Measurements from ENCODE around the gene LPCAT2.

The LPCAT2 gene

DNA sequence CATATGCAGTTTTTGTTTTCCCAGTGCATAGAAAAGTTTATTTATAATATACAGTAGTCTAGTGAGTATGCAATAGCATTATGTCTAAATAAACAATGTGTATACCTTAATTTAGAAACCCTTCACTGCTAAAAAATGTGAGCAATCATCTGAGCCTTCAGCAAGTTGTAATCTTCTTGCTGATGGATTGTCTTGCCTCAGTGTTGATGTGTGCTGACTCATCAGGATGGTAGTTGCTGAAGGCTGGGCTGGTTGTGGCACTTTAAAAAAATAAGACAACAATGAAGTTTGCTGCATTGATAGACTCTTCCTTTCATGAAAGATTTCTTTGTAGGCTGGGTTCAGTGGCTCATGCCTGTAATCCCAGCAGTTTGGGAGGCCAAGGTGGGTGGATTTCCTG is 43.7 kb downstream of the LPCAT2 start:
- H2BK120ac ChIP-seq (ENCODE audit: low read depth, low read length): no peak overlapping the region
- no peak overlapping the region for H2BK15ac ChIP-seq (replicated peaks; ENCODE audit: low read depth)
- H3K36me3 ChIP-seq (ENCODE audit: control insufficient read depth, insufficient read depth, low read length): no peaks in the 10 kb centered on the region
- no peak overlapping the region for H3K23ac ChIP-seq (ENCODE audit: low read length)
- no peak overlapping the region for H2BK5ac ChIP-seq (ENCODE audit: low read length)
- no peak overlapping the region for H3K9ac ChIP-seq (ENCODE audit: low read length)
- H3K27me3 ChIP-seq (ENCODE audit: insufficient read depth, low read length, poor library complexity): no peaks in the 10 kb centered on the region
- no peak for DNase-seq
- no peak overlapping the region for H4K5ac ChIP-seq (ENCODE audit: low read length)
- no peak overlapping the region for H3K4me2 ChIP-seq (ENCODE audit: low read length)
- no peaks in the 10 kb centered on the region for H3K4me1 ChIP-seq (ENCODE audit: control insufficient read depth, low read depth, low read length)
- no peak overlapping the region for H4K8ac ChIP-seq (ENCODE audit: low read depth, low read length)
- no peak overlapping the region for H3K27ac ChIP-seq (ENCODE audit: low read depth, low read length)
- no peaks in the 10 kb centered on the region for H3K79me2 ChIP-seq (ENCODE audit: control insufficient read depth, insufficient read depth, low read length)
- H3K56ac ChIP-seq (ENCODE audit: low read length): no peak overlapping the region
- no peak overlapping the region for H3K4me3 ChIP-seq (ENCODE audit: low read length)
- H3K4ac ChIP-seq (ENCODE audit: low read depth, low read length): no peak overlapping the region
- H3K18ac ChIP-seq (ENCODE audit: low read length): no peak overlapping the region
- no peak overlapping the region for H2AK5ac ChIP-seq (ENCODE audit: low read length)
- H3K79me1 ChIP-seq (ENCODE audit: low read length): no peaks in the 10 kb centered on the region

- H3K56ac ChIP-seq (ENCODE audit: low read length): no peak overlapping the region
- no peak overlapping the region for H2AK5ac ChIP-seq (ENCODE audit: low read length)
- no peaks in the 10 kb centered on the region for H3K27me3 ChIP-seq (ENCODE audit: insufficient read depth, low read length, poor library complexity)
- no peak overlapping the region for H3K4me2 ChIP-seq (ENCODE audit: low read length)
- H4K8ac ChIP-seq (ENCODE audit: low read depth, low read length): no peak overlapping the region
- no peaks in the 10 kb centered on the region for H3K4me1 ChIP-seq (ENCODE audit: control insufficient read depth, low read depth, low read length)
- no peak overlapping the region for H2BK120ac ChIP-seq (ENCODE audit: low read depth, low read length)
- no peak overlapping the region for H3K9ac ChIP-seq (ENCODE audit: low read length)
- no peak overlapping the region for H4K5ac ChIP-seq (ENCODE audit: low read length)
- H3K36me3 ChIP-seq (ENCODE audit: control insufficient read depth, insufficient read depth, low read length): no peaks in the 10 kb centered on the region
- no peaks in the 10 kb centered on the region for H3K79me2 ChIP-seq (ENCODE audit: control insufficient read depth, insufficient read depth, low read length)
- H3K18ac ChIP-seq (ENCODE audit: low read length): no peak overlapping the region
- no peak overlapping the region for H3K27ac ChIP-seq (ENCODE audit: low read depth, low read length)
- DNase-seq: no peak
- no peak overlapping the region for H3K23ac ChIP-seq (ENCODE audit: low read length)
- no peak overlapping the region for H3K4ac ChIP-seq (ENCODE audit: low read depth, low read length)
- H3K4me3 ChIP-seq (ENCODE audit: low read length): no peak overlapping the region
- H2BK15ac ChIP-seq (replicated peaks; ENCODE audit: low read depth): no peak overlapping the region
- WGBS (ENCODE audit: extremely low coverage, insufficient coverage, low lambda C conversion rate): no CpG with 5 or more reads among the region's 2 CpGs
- no peak overlapping the region for H2BK5ac ChIP-seq (ENCODE audit: low read length)
- no peaks in the 10 kb centered on the region for H3K79me1 ChIP-seq (ENCODE audit: low read length)
These were observed 46.6 kb downstream of the LPCAT2 start for GRCh38 chr16:55555436-55555835.

DNA sequence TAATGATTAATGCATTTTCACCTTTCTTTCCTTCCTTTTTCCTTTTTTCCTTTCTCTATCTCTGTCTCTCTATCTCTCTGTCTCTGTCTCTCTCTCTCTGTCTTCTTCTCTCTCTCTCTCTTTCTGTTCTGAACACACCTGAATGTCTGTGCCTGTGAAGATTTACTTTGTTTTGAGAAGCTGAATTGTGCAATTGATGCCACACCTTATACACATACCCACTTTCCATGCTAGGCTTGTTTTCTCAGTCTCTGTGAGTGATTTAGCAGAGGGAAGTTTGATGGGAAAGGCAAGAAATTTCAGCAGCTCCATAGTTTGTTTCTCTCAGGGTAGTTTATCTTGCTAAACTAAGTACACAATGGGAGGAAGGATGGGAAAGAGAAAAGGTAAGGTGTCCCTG is 48.3 kb downstream of the LPCAT2 start:
- no peaks in the 10 kb centered on the region for H3K27me3 ChIP-seq (ENCODE audit: insufficient read depth, low read length, poor library complexity)
- H2BK120ac ChIP-seq (ENCODE audit: low read depth, low read length): no peak overlapping the region
- no peak overlapping the region for H3K27ac ChIP-seq (ENCODE audit: low read depth, low read length)
- DNase-seq: no peak
- no peak overlapping the region for H2AK5ac ChIP-seq (ENCODE audit: low read length)
- H3K79me2 ChIP-seq (ENCODE audit: control insufficient read depth, insufficient read depth, low read length): no peaks in the 10 kb centered on the region
- H3K9ac ChIP-seq (ENCODE audit: low read length): no peak overlapping the region
- no peak overlapping the region for H4K8ac ChIP-seq (ENCODE audit: low read depth, low read length)
- H3K4me2 ChIP-seq (ENCODE audit: low read length): no peak overlapping the region
- H2BK15ac ChIP-seq (replicated peaks; ENCODE audit: low read depth): no peak overlapping the region
- no peaks in the 10 kb centered on the region for H3K79me1 ChIP-seq (ENCODE audit: low read length)
- no peaks in the 10 kb centered on the region for H3K4me1 ChIP-seq (ENCODE audit: control insufficient read depth, low read depth, low read length)
- no peak overlapping the region for H3K4me3 ChIP-seq (ENCODE audit: low read length)
- no peak overlapping the region for H4K5ac ChIP-seq (ENCODE audit: low read length)
- H3K56ac ChIP-seq (ENCODE audit: low read length): no peak overlapping the region
- no peaks in the 10 kb centered on the region for H3K36me3 ChIP-seq (ENCODE audit: control insufficient read depth, insufficient read depth, low read length)
- H3K18ac ChIP-seq (ENCODE audit: low read length): no peak overlapping the region
- no peak overlapping the region for H3K23ac ChIP-seq (ENCODE audit: low read length)
- no peak overlapping the region for H3K4ac ChIP-seq (ENCODE audit: low read depth, low read length)
- H2BK5ac ChIP-seq (ENCODE audit: low read length): no peak overlapping the region

DNA sequence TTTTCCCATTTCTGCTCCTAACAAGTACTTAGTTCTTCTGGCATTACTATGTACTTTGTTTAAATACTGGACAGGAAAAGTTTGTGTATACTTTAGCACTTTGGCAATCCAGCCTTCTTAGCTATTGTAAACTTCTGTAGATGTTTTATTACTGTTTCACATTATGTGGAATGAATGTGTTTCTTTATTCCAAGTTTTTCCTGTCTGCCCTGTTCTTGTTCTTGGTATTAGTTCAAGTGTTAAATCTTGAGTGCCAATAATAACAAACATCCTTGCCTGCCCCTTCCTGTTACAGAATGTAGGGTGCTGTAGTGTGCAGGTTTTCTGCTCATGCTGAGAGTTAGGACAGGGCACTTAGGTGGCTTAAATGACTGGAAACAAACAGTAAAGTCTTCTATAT is 50.4 kb downstream of the LPCAT2 start:
- Histone ChIP-seq H3K27me3 (ENCODE audit: insufficient read depth, low read length, poor library complexity) (no peaks in the 10 kb centered on the region), H3K4me3 (ENCODE audit: low read length) (no peak overlapping the region), H4K8ac (ENCODE audit: low read depth, low read length) (no peak overlapping the region), H3K9ac (ENCODE audit: low read length) (no peak overlapping the region), H4K5ac (ENCODE audit: low read length) (no peak overlapping the region), H2BK15ac (replicated peaks; ENCODE audit: low read depth) (no peak overlapping the region), H3K23ac (ENCODE audit: low read length) (no peak overlapping the region), H3K36me3 (ENCODE audit: control insufficient read depth, insufficient read depth, low read length) (no peaks in the 10 kb centered on the region), H3K56ac (ENCODE audit: low read length) (no peak overlapping the region), H3K79me1 (ENCODE audit: low read length) (no peaks in the 10 kb centered on the region), H2AK5ac (ENCODE audit: low read length) (no peak overlapping the region), H2BK5ac (ENCODE audit: low read length) (no peak overlapping the region), H3K18ac (ENCODE audit: low read length) (no peak overlapping the region), H3K79me2 (ENCODE audit: control insufficient read depth, insufficient read depth, low read length) (no peaks in the 10 kb centered on the region), H3K4me2 (ENCODE audit: low read length) (no peak overlapping the region), H3K4me1 (ENCODE audit: control insufficient read depth, low read depth, low read length) (no peaks in the 10 kb centered on the region), H3K27ac (ENCODE audit: low read depth, low read length) (no peak overlapping the region), H3K4ac (ENCODE audit: low read depth, low read length) (no peak overlapping the region), H2BK120ac (ENCODE audit: low read depth, low read length) (no peak overlapping the region)
- no peak for DNase-seq

GRCh38 chr16:55559933-55560516 is 51.2 kb downstream of the LPCAT2 start:
- Histone ChIP-seq H4K5ac (ENCODE audit: low read length) (no peak overlapping the region), H3K27ac (ENCODE audit: low read depth, low read length) (no peak overlapping the region), H2BK15ac (replicated peaks; ENCODE audit: low read depth) (no peak overlapping the region), H3K4me2 (ENCODE audit: low read length) (no peak overlapping the region), H2BK5ac (ENCODE audit: low read length) (no peak overlapping the region), H2BK120ac (ENCODE audit: low read depth, low read length) (no peak overlapping the region), H3K79me2 (ENCODE audit: control insufficient read depth, insufficient read depth, low read length) (no peaks in the 10 kb centered on the region), H3K36me3 (ENCODE audit: control insufficient read depth, insufficient read depth, low read length) (no peaks in the 10 kb centered on the region), H3K18ac (ENCODE audit: low read length) (no peak overlapping the region), H3K4me3 (ENCODE audit: low read length) (no peak overlapping the region), H2AK5ac (ENCODE audit: low read length) (no peak overlapping the region), H3K27me3 (ENCODE audit: insufficient read depth, low read length, poor library complexity) (no peaks in the 10 kb centered on the region), H3K9ac (ENCODE audit: low read length) (no peak overlapping the region), H3K56ac (ENCODE audit: low read length) (no peak overlapping the region), H3K79me1 (ENCODE audit: low read length) (no peaks in the 10 kb centered on the region), H3K23ac (ENCODE audit: low read length) (no peak overlapping the region), H3K4ac (ENCODE audit: low read depth, low read length) (no peak overlapping the region), H4K8ac (ENCODE audit: low read depth, low read length) (no peak overlapping the region), H3K4me1 (ENCODE audit: control insufficient read depth, low read depth, low read length) (no peaks in the 10 kb centered on the region)
- no peak for DNase-seq
- no CpG with 5 or more reads among the region's 1 CpG for WGBS (ENCODE audit: extremely low coverage, insufficient coverage, low lambda C conversion rate)

DNA sequence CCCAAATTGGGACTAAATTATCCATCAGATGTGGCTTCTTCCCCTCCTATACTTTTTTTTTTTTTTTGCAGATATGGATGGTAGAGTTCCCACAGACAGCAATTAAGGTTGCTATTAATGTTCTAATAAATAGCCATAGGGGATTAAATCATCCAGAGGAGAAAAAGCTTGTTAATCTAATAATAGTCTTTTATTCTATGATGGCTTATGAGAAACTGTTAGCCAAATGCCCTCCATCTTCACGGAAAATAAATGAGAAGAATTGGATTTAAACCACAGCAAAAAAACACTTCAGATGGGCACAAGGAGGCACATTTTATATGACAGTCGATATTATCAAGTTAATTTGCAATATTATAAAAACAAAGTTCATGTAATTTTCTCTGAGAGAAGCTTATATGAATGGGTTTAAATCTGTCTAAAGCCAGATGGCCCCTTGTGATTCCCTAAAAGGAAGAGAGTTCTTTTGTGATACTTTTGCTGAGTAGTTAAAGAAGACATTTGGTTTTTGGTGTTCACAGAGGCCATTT is 52.5 kb downstream of the LPCAT2 start:
- no peak overlapping the region for H3K4me2 ChIP-seq (ENCODE audit: low read length)
- no peaks in the 10 kb centered on the region for H3K4me1 ChIP-seq (ENCODE audit: control insufficient read depth, low read depth, low read length)
- H2BK5ac ChIP-seq (ENCODE audit: low read length): no peak overlapping the region
- H3K27ac ChIP-seq (ENCODE audit: low read depth, low read length): no peak overlapping the region
- H3K9ac ChIP-seq (ENCODE audit: low read length): no peak overlapping the region
- H3K36me3 ChIP-seq (ENCODE audit: control insufficient read depth, insufficient read depth, low read length): no peaks in the 10 kb centered on the region
- no peak overlapping the region for H2AK5ac ChIP-seq (ENCODE audit: low read length)
- no peak overlapping the region for H4K5ac ChIP-seq (ENCODE audit: low read length)
- DNase-seq: no peak
- no peak overlapping the region for H3K4me3 ChIP-seq (ENCODE audit: low read length)
- no peak overlapping the region for H4K8ac ChIP-seq (ENCODE audit: low read depth, low read length)
- no peaks in the 10 kb centered on the region for H3K79me2 ChIP-seq (ENCODE audit: control insufficient read depth, insufficient read depth, low read length)
- H3K27me3 ChIP-seq (ENCODE audit: insufficient read depth, low read length, poor library complexity): no peaks in the 10 kb centered on the region
- no peaks in the 10 kb centered on the region for H3K79me1 ChIP-seq (ENCODE audit: low read length)
- H2BK120ac ChIP-seq (ENCODE audit: low read depth, low read length): no peak overlapping the region
- WGBS (ENCODE audit: extremely low coverage, insufficient coverage, low lambda C conversion rate): no CpG with 5 or more reads among the region's 2 CpGs
- no peak overlapping the region for H3K56ac ChIP-seq (ENCODE audit: low read length)
- no peak overlapping the region for H3K18ac ChIP-seq (ENCODE audit: low read length)
- no peak overlapping the region for H3K4ac ChIP-seq (ENCODE audit: low read depth, low read length)
- H2BK15ac ChIP-seq (replicated peaks; ENCODE audit: low read depth): no peak overlapping the region
- H3K23ac ChIP-seq (ENCODE audit: low read length): no peak overlapping the region

All from mesendoderm (in vitro differentiated cells).